ENCODE measurements around the gene NMT1.

NMT1 gene

GRCh38 chr17:45148183-45149036 is 87.3 kb downstream of the NMT1 start, which contains the start of gene HEXIM1:
Gene HEXIM1, plus strand, starts transcription at chr17:45148475. Its CDS starts 716 bp downstream, at chr17:45149191.
- no peaks in the 10 kb centered on the region for H3K27me3 ChIP-seq (ENCODE audit: control insufficient read depth, insufficient read depth, low read length)
- H3K27ac ChIP-seq (ENCODE audit: low read depth, low read length) = peak within 1 kb of the TSS; percentile 100
- peak within 1 kb of the TSS; percentile 98 for H3K9ac ChIP-seq (ENCODE audit: low read depth, low read length)
- H3K9me3 ChIP-seq (ENCODE audit: control insufficient read depth, insufficient read depth, low read length) = no peaks in the 10 kb centered on the region
- no peaks in the 10 kb centered on the region for H3K36me3 ChIP-seq (ENCODE audit: control insufficient read depth, insufficient read depth, low read length)
- peak within 1 kb of the TSS; percentile 96 for H3K4me3 ChIP-seq (ENCODE audit: low read depth, low read length)
- H3K4me1 ChIP-seq (ENCODE audit: control insufficient read depth, insufficient read depth, low read length) = peaks cover 20% of the 10 kb centered on the region

- Histone ChIP-seq H3K27me3 (ENCODE audit: control insufficient read depth, insufficient read depth, low read length) (no peaks in the 10 kb centered on the region), H3K27ac (ENCODE audit: low read depth, low read length) (peak overlapping the region; percentile 76)
Measured at GRCh38 chr17:45149037-45149668, 88.0 kb downstream of the NMT1 start.

GRCh38 chr17:45149669-45150664 is 88.8 kb downstream of the NMT1 start:
- Histone ChIP-seq H3K27me3 (ENCODE audit: control insufficient read depth, insufficient read depth, low read length) (no peaks in the 10 kb centered on the region), H3K36me3 (ENCODE audit: control insufficient read depth, insufficient read depth, low read length) (no peaks in the 10 kb centered on the region), H3K27ac (ENCODE audit: low read depth, low read length) (peak overlapping the region; percentile 76), H3K9me3 (ENCODE audit: control insufficient read depth, insufficient read depth, low read length) (no peaks in the 10 kb centered on the region), H3K4me1 (ENCODE audit: control insufficient read depth, insufficient read depth, low read length) (peaks cover 14% of the 10 kb centered on the region), H3K9ac (ENCODE audit: low read depth, low read length) (peak overlapping the region; percentile 50), H3K4me3 (ENCODE audit: low read depth, low read length) (peak overlapping the region; percentile 96)

More at GRCh38 chr17:45149037-45149668, 88.0 kb downstream of the NMT1 start:
- H3K4me1 ChIP-seq (ENCODE audit: control insufficient read depth, insufficient read depth, low read length) = peaks cover 17% of the 10 kb centered on the region
- H3K9me3 ChIP-seq (ENCODE audit: control insufficient read depth, insufficient read depth, low read length) = no peaks in the 10 kb centered on the region
- H3K4me3 ChIP-seq (ENCODE audit: low read depth, low read length) = peak overlapping the region; percentile 96
- peak overlapping the region; percentile 50 for H3K9ac ChIP-seq (ENCODE audit: low read depth, low read length)
- no peaks in the 10 kb centered on the region for H3K36me3 ChIP-seq (ENCODE audit: control insufficient read depth, insufficient read depth, low read length)

GRCh38 chr17:45150911-45151809 is 90.0 kb downstream of the NMT1 start:
- Histone ChIP-seq H3K4me3 (ENCODE audit: low read depth, low read length) (peak overlapping the region; percentile 96), H3K36me3 (ENCODE audit: control insufficient read depth, insufficient read depth, low read length) (no peaks in the 10 kb centered on the region), H3K27me3 (ENCODE audit: control insufficient read depth, insufficient read depth, low read length) (no peaks in the 10 kb centered on the region), H3K4me1 (ENCODE audit: control insufficient read depth, insufficient read depth, low read length) (peaks cover 14% of the 10 kb centered on the region), H3K9ac (ENCODE audit: low read depth, low read length) (no peak overlapping the region), H3K9me3 (ENCODE audit: control insufficient read depth, insufficient read depth, low read length) (no peaks in the 10 kb centered on the region), H3K27ac (ENCODE audit: low read depth, low read length) (peak overlapping the region; percentile 15)

- Histone ChIP-seq H3K9ac (ENCODE audit: low read depth, low read length) (no peak overlapping the region), H3K27me3 (ENCODE audit: control insufficient read depth, insufficient read depth, low read length) (no peaks in the 10 kb centered on the region), H3K9me3 (ENCODE audit: control insufficient read depth, insufficient read depth, low read length) (no peaks in the 10 kb centered on the region), H3K27ac (ENCODE audit: low read depth, low read length) (no peak overlapping the region), H3K4me1 (ENCODE audit: control insufficient read depth, insufficient read depth, low read length) (peaks cover 13% of the 10 kb centered on the region), H3K4me3 (ENCODE audit: low read depth, low read length) (no peak overlapping the region), H3K36me3 (ENCODE audit: control insufficient read depth, insufficient read depth, low read length) (no peaks in the 10 kb centered on the region)
Measured at GRCh38 chr17:45155029-45155428, 93.9 kb downstream of the NMT1 start.

GRCh38 chr17:45155483-45155882 is 94.4 kb downstream of the NMT1 start:
- no peaks in the 10 kb centered on the region for H3K9me3 ChIP-seq (ENCODE audit: control insufficient read depth, insufficient read depth, low read length)
- no peaks in the 10 kb centered on the region for H3K27me3 ChIP-seq (ENCODE audit: control insufficient read depth, insufficient read depth, low read length)
- H3K4me3 ChIP-seq (ENCODE audit: low read depth, low read length) = no peak overlapping the region
- no peaks in the 10 kb centered on the region for H3K36me3 ChIP-seq (ENCODE audit: control insufficient read depth, insufficient read depth, low read length)
- peak overlapping the region; percentile 47 for H3K27ac ChIP-seq (ENCODE audit: low read depth, low read length)
- H3K4me1 ChIP-seq (ENCODE audit: control insufficient read depth, insufficient read depth, low read length) = peaks cover 16% of the 10 kb centered on the region
- no peak overlapping the region for H3K9ac ChIP-seq (ENCODE audit: low read depth, low read length)

GRCh38 chr17:45156242-45156641 is 95.1 kb downstream of the NMT1 start:
- Histone ChIP-seq H3K9ac (ENCODE audit: low read depth, low read length) (no peak overlapping the region), H3K4me3 (ENCODE audit: low read depth, low read length) (no peak overlapping the region), H3K9me3 (ENCODE audit: control insufficient read depth, insufficient read depth, low read length) (no peaks in the 10 kb centered on the region), H3K27me3 (ENCODE audit: control insufficient read depth, insufficient read depth, low read length) (no peaks in the 10 kb centered on the region), H3K27ac (ENCODE audit: low read depth, low read length) (no peak overlapping the region), H3K4me1 (ENCODE audit: control insufficient read depth, insufficient read depth, low read length) (peaks cover 11% of the 10 kb centered on the region), H3K36me3 (ENCODE audit: control insufficient read depth, insufficient read depth, low read length) (no peaks in the 10 kb centered on the region)
